Astrocyte (in vitro differentiated cells and primary cell): Measurements from ENCODE around the gene RPUSD1. TPM values are rescaled to one million over a fixed set of nuclear protein-coding genes. Genes with fewer than 3 reads are reported as not detected.

ENCODE experiments used
- DNase-seq: peaks from one replicate; pipeline ENCODE4 v3.0.0-alpha.2; 2010; ENCODE audit warnings: low read depth
- FAIRE-seq: peaks from 2 replicates; lab custom pipeline; 2011; peaks lifted over from hg19 to GRCh38; lab: Jason Lieb, UNC
- H2AFZ ChIP-seq: 2 replicates; pipeline ENCODE4 v1.6.0; 2012; ENCODE audit warnings: low read depth, low read length, inconsistent platforms
- H3K27ac ChIP-seq: 2 replicates; pipeline ENCODE4 v1.5.1; 2011; ENCODE audit warnings: low read depth, low read length, inconsistent platforms
- H3K27me3 ChIP-seq: 2 replicates; pipeline ENCODE4 v1.6.0; 2011; ENCODE audit warnings: low read length, inconsistent platforms; ENCODE audit not compliant: insufficient read depth
- H3K36me3 ChIP-seq: 2 replicates; pipeline ENCODE4 v1.5.1; 2011; ENCODE audit warnings: low read length, inconsistent platforms; ENCODE audit not compliant: insufficient read depth
- H3K4me1 ChIP-seq: 2 replicates; pipeline ENCODE4 v1.5.1; 2011; ENCODE audit warnings: low read length, inconsistent platforms; ENCODE audit not compliant: insufficient read depth
- H3K4me2 ChIP-seq: 2 replicates; pipeline ENCODE4 v1.6.0; 2012; ENCODE audit warnings: low read length, inconsistent platforms
- H3K4me3 ChIP-seq: 2 replicates; pipeline ENCODE4 v1.5.1; 2011; ENCODE audit warnings: low read depth, mild to moderate bottlenecking, low read length, inconsistent platforms; ENCODE audit not compliant: insufficient read depth
- H3K79me2 ChIP-seq: 2 replicates; pipeline ENCODE4 v1.6.0; 2012; ENCODE audit warnings: mild to moderate bottlenecking, low read length, inconsistent platforms; ENCODE audit not compliant: insufficient read depth
- H3K9ac ChIP-seq: 2 replicates; pipeline ENCODE4 v1.6.0; 2012; ENCODE audit warnings: mild to moderate bottlenecking, low read length, inconsistent platforms
- H3K9me3 ChIP-seq: 2 replicates; pipeline ENCODE4 v1.5.1; 2012; ENCODE audit warnings: low read depth, mild to moderate bottlenecking, low read length, inconsistent platforms; ENCODE audit not compliant: insufficient read depth
- H4K20me1 ChIP-seq: 2 replicates; pipeline ENCODE4 v1.6.0; 2012; ENCODE audit warnings: low read length, inconsistent platforms; ENCODE audit not compliant: insufficient read depth
- H3K27ac Mint-ChIP-seq: one replicate; pipeline ENCODE4 v1.8.0; 2021; ENCODE audit warnings: mild to moderate bottlenecking, mixed read lengths; ENCODE audit not compliant: unreplicated experiment
- H3K27me3 Mint-ChIP-seq: one replicate; pipeline ENCODE4 v1.8.0; 2021; ENCODE audit warnings: low read depth, mixed read lengths; ENCODE audit not compliant: unreplicated experiment
- H3K36me3 Mint-ChIP-seq: one replicate; pipeline ENCODE4 v1.8.0; 2021; ENCODE audit warnings: low read depth, mixed read lengths; ENCODE audit not compliant: unreplicated experiment
- H3K4me1 Mint-ChIP-seq: one replicate; pipeline ENCODE4 v1.8.0; 2021; ENCODE audit warnings: low read depth, mixed read lengths; ENCODE audit not compliant: unreplicated experiment
- H3K4me3 Mint-ChIP-seq: one replicate; pipeline ENCODE4 v1.8.0; 2021; ENCODE audit warnings: mild to moderate bottlenecking, moderate library complexity, mixed read lengths; ENCODE audit not compliant: unreplicated experiment
- H3K9me3 Mint-ChIP-seq: one replicate; pipeline ENCODE4 v1.8.0; 2021; ENCODE audit warnings: mild to moderate bottlenecking, mixed read lengths; ENCODE audit not compliant: unreplicated experiment
- EZH2 ChIP-seq: IDR thresholded peaks from 2 replicates; pipeline ENCODE4 v1.6.1; 2012; ENCODE audit warnings: mild to moderate bottlenecking, low read length, inconsistent platforms; ENCODE audit not compliant: insufficient read depth
- total RNA-seq: library from RNA; stranded (reverse); gene quantifications from 2 replicates; pipeline ENCODE4 v1.2.1, GENCODE V29; 2021
- TF ChIP-seq, protein P1 (sequence below): IDR thresholded peaks from 2 replicates; pipeline ENCODE4 v1.5.1; 2011; ENCODE audit warnings: low read depth, mild to moderate bottlenecking, inconsistent platforms, low read length, moderate library complexity; ENCODE audit not compliant: insufficient read depth

RPUSD1 gene
- total RNA-seq, 1 donor from 2014 or later: 28.8 TPM

GRCh38 chr16:761625-762513 lies 26.3 kb downstream of the RPUSD1 start:
- Histone ChIP-seq H3K9me3 (no peaks in the 10 kb centered on the region), H3K36me3 (no peaks in the 10 kb centered on the region), H3K9ac (no peak overlapping the region), H3K27me3 (no peaks in the 10 kb centered on the region), H3K4me2 (no peak overlapping the region), H4K20me1 (no peaks in the 10 kb centered on the region), H2AFZ (no peak overlapping the region), H3K27ac (no peak overlapping the region), H3K4me3 (no peak overlapping the region), H3K4me1 (peaks cover 7% of the 10 kb centered on the region), H3K79me2 (no peaks in the 10 kb centered on the region)
- peaks cover 6% of the 10 kb centered on the region for H3K27me3 Mint-ChIP-seq
- H3K27ac Mint-ChIP-seq: no peak overlapping the region
- no peak overlapping the region for H3K4me3 Mint-ChIP-seq
- TF ChIP-seq, protein P1, sequence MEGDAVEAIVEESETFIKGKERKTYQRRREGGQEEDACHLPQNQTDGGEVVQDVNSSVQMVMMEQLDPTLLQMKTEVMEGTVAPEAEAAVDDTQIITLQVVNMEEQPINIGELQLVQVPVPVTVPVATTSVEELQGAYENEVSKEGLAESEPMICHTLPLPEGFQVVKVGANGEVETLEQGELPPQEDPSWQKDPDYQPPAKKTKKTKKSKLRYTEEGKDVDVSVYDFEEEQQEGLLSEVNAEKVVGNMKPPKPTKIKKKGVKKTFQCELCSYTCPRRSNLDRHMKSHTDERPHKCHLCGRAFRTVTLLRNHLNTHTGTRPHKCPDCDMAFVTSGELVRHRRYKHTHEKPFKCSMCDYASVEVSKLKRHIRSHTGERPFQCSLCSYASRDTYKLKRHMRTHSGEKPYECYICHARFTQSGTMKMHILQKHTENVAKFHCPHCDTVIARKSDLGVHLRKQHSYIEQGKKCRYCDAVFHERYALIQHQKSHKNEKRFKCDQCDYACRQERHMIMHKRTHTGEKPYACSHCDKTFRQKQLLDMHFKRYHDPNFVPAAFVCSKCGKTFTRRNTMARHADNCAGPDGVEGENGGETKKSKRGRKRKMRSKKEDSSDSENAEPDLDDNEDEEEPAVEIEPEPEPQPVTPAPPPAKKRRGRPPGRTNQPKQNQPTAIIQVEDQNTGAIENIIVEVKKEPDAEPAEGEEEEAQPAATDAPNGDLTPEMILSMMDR: no peak
- no peak for TF ChIP-seq EZH2
- peaks cover 3% of the 10 kb centered on the region for H3K36me3 Mint-ChIP-seq
- DNase-seq (no peak), FAIRE-seq (no peak)
- H3K4me1 Mint-ChIP-seq: no peaks in the 10 kb centered on the region
- H3K9me3 Mint-ChIP-seq: no peaks in the 10 kb centered on the region

DNA sequence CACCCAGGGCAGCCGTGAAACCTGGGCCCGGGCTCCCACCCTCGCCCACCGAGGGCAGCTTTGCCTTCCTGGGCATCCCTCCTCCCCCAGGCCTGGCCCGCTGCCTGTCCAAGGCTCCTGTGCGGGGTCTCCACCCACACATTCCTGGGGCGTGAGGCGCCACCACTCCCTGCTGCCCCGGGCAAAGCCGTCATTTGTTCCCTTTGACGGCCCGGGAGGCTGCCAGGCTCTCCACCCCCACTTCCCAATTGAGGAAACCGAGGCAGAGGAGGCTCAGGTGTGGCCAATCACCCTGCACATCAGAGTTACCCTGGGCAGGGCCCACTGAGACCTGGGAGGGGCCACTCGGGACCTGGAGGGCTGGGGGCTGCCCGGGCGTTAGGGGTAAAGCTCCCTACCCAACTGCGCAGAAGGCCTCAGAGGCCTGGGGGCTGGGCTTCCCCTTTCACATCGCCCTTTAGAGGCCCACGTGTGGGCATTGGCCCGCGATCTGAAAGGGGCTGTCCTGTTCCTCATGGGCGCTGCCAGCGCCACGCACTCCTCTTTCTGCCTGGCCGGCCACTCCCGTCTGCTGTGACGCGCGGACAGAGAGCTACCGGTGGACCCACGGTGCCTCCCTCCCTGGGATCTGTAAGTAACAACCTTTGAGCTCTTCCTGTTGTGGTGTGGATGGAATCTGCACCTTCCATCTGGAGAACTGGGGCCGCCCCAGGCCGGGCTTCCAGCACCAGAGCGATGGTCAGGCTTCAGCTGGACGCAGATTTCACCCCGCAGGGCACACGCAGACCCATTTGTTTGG lies 27.4 kb downstream of the RPUSD1 start, which contains the start of gene MSLN:
Gene MSLN, plus strand, starts transcription at position 190 of the 799 bp plus-strand sequence. CDS start 1,947 bp downstream, outside the sequence.
- Mint-ChIP-seq H3K36me3 (peaks cover 3% of the 10 kb centered on the region), H3K27ac (no peak within 1 kb of the TSS), H3K4me3 (no peak within 1 kb of the TSS), H3K9me3 (peaks cover 5% of the 10 kb centered on the region), H3K4me1 (no peaks in the 10 kb centered on the region), H3K27me3 (peaks cover 8% of the 10 kb centered on the region)
- Histone ChIP-seq H3K27ac (no peak within 1 kb of the TSS), H3K79me2 (no peaks in the 10 kb centered on the region), H3K4me1 (peaks cover 7% of the 10 kb centered on the region), H3K4me2 (peak within 1 kb of the TSS; percentile 39), H4K20me1 (no peaks in the 10 kb centered on the region), H3K27me3 (no peaks in the 10 kb centered on the region), H3K36me3 (no peaks in the 10 kb centered on the region), H3K9ac (no peak within 1 kb of the TSS), H2AFZ (peak within 1 kb of the TSS; percentile 34), H3K9me3 (no peaks in the 10 kb centered on the region), H3K4me3 (no peak within 1 kb of the TSS)
- DNase-seq (peak; percentile 21), FAIRE-seq (no peak)
- TF ChIP-seq, protein P1: no peak
- TF ChIP-seq EZH2: no peak
